Calu3 (cell line): Measurements from ENCODE around the gene PIH1D2. TPM values are rescaled to one million over a fixed set of nuclear protein-coding genes. Genes with fewer than 3 reads are reported as not detected.

ENCODE experiments used
- BruUV-seq: library from RNA; stranded (reverse); fragments of 400-500 nt; replicated peaks from 2 replicates; lab custom pipeline; 2021; lab: Mats Ljungman, UMichigan
- CTCF ChIA-PET: fragments of 300-600 bp; sonication (Branson Sonifier 250); formaldehyde crosslinking; loops from one replicate; lab custom pipeline; 2022; ENCODE audit warnings: antibody characterized with exemption; lab: Charles Lee
- DNase-seq: peaks from one replicate; pipeline ENCODE4 v3.0.0; 2022
- H3K27ac Mint-ChIP-seq: one replicate; pipeline ENCODE4 v1.8.0; 2022; ENCODE audit warnings: mixed read lengths; ENCODE audit not compliant: unreplicated experiment
- H3K27me3 Mint-ChIP-seq: one replicate; pipeline ENCODE4 v1.8.0; 2022; ENCODE audit warnings: mixed read lengths; ENCODE audit not compliant: unreplicated experiment
- H3K36me3 Mint-ChIP-seq: one replicate; pipeline ENCODE4 v1.8.0; 2022; ENCODE audit warnings: mild to moderate bottlenecking, moderate library complexity, mixed read lengths; ENCODE audit not compliant: insufficient read depth, unreplicated experiment
- H3K4me1 Mint-ChIP-seq: one replicate; pipeline ENCODE4 v1.8.0; 2022; ENCODE audit warnings: mild to moderate bottlenecking, low read depth, mixed read lengths; ENCODE audit not compliant: unreplicated experiment
- H3K4me3 Mint-ChIP-seq: one replicate; pipeline ENCODE4 v1.8.0; 2022; ENCODE audit warnings: mild to moderate bottlenecking, low read depth, moderate library complexity, mixed read lengths; ENCODE audit not compliant: unreplicated experiment
- H3K9me3 Mint-ChIP-seq: one replicate; pipeline ENCODE4 v1.8.0; 2022; ENCODE audit warnings: low read depth, mixed read lengths; ENCODE audit not compliant: unreplicated experiment
- CTCF ChIP-seq: fragments of 200-600 bp; IDR thresholded peaks from one replicate; pipeline ENCODE4 v1.8.0; 2022; ENCODE audit warnings: antibody characterized with exemption; ENCODE audit not compliant: unreplicated experiment
- intact Hi-C: fragments of 100-400 bp; cut with micrococcal nuclease; formaldehyde crosslinking; loops from one replicate; pipeline ENCODE4 v1.10.0; 2022; ENCODE audit not compliant: unreplicated experiment
- total RNA-seq: library from RNA; stranded (reverse); gene quantifications from 2 replicates; pipeline ENCODE4 v1.2.3, GENCODE V29; 2022

Gene PIH1D2
- total RNA-seq, 1 experiment from 2014 or later: 1.6 TPM

GRCh38 chr11:112062923-112063322 lies 10.9 kb downstream of the PIH1D2 start:
- no peak for TF ChIP-seq CTCF
- H3K4me1 Mint-ChIP-seq: no peaks in the 10 kb centered on the region
- H3K9me3 Mint-ChIP-seq: no peaks in the 10 kb centered on the region
- BruUV-seq: TSS peak; percentile 23
- intact Hi-C loops: no loop called here
- peaks cover 7% of the 10 kb centered on the region for H3K36me3 Mint-ChIP-seq
- no peak for DNase-seq
- H3K27me3 Mint-ChIP-seq: no peaks in the 10 kb centered on the region
- H3K27ac Mint-ChIP-seq: no peak overlapping the region
- CTCF ChIA-PET: no interaction called here
- H3K4me3 Mint-ChIP-seq: no peak overlapping the region

GRCh38 chr11:112058103-112058502 lies 15.7 kb downstream of the PIH1D2 start:
- no TSS peak for BruUV-seq
- CTCF ChIA-PET: no interaction called here
- DNase-seq: no peak
- intact Hi-C loops: no loop called here
- TF ChIP-seq CTCF: no peak
- H3K4me3 Mint-ChIP-seq: no peak overlapping the region
- H3K9me3 Mint-ChIP-seq: no peaks in the 10 kb centered on the region
- H3K27ac Mint-ChIP-seq: no peak overlapping the region
- no peaks in the 10 kb centered on the region for H3K4me1 Mint-ChIP-seq
- peaks cover 17% of the 10 kb centered on the region for H3K36me3 Mint-ChIP-seq
- no peaks in the 10 kb centered on the region for H3K27me3 Mint-ChIP-seq

- Mint-ChIP-seq H3K36me3 (peaks cover 17% of the 10 kb centered on the region), H3K4me3 (no peak overlapping the region), H3K27me3 (no peaks in the 10 kb centered on the region), H3K27ac (no peak overlapping the region), H3K9me3 (no peaks in the 10 kb centered on the region), H3K4me1 (no peaks in the 10 kb centered on the region)
- no peak for TF ChIP-seq CTCF
- DNase-seq: no peak
- CTCF ChIA-PET: no interaction called here
- intact Hi-C loops: no loop called here
- no TSS peak for BruUV-seq
Observed at GRCh38 chr11:112057170-112057569, 16.6 kb downstream of the PIH1D2 start.

GRCh38 chr11:112051768-112052167 lies 22.0 kb downstream of the PIH1D2 start:
- Mint-ChIP-seq H3K4me3 (no peak overlapping the region), H3K9me3 (no peaks in the 10 kb centered on the region), H3K4me1 (no peaks in the 10 kb centered on the region), H3K27me3 (no peaks in the 10 kb centered on the region), H3K36me3 (peaks cover 34% of the 10 kb centered on the region), H3K27ac (no peak overlapping the region)
- no peak for TF ChIP-seq CTCF
- no peak for DNase-seq
- no TSS peak for BruUV-seq
- intact Hi-C loops: no loop called here
- CTCF ChIA-PET: no interaction called here
